GM18867 (cell line): Measurements from ENCODE around the gene NDST1.

Experiments
- ATAC-seq: cut with Tn5 transposase; IDR thresholded peaks from one replicate; pipeline ENCODE4 v1.9.1; 2021; ENCODE audit warnings: mild to moderate bottlenecking, moderate library complexity; ENCODE audit not compliant: unreplicated experiment

The NDST1 gene

GRCh38 chr5:150521939-150522503, 14.1 kb downstream of the NDST1 start:
- ATAC-seq = no peak

GRCh38 chr5:150522504-150523414, 14.8 kb downstream of the NDST1 start:
- no peak for ATAC-seq

- ATAC-seq = no peak
Measured at GRCh38 chr5:150523472-150524350, 15.8 kb downstream of the NDST1 start.

GRCh38 chr5:150525163-150525562, 17.2 kb downstream of the NDST1 start:
- no peak for ATAC-seq

GRCh38 chr5:150525781-150526180, 17.9 kb downstream of the NDST1 start:
- no peak for ATAC-seq

- no peak for ATAC-seq
Measured at GRCh38 chr5:150527038-150527437, 19.1 kb downstream of the NDST1 start.

- no peak for ATAC-seq
Measured at GRCh38 chr5:150527808-150528207, 19.9 kb downstream of the NDST1 start.

- ATAC-seq = no peak
Measured at GRCh38 chr5:150528924-150529546, 21.1 kb downstream of the NDST1 start.

- no peak for ATAC-seq
Measured at GRCh38 chr5:150529555-150529954, 21.6 kb downstream of the NDST1 start.

- no peak for ATAC-seq
Measured at GRCh38 chr5:150530423-150530822, 22.5 kb downstream of the NDST1 start.

- ATAC-seq = no peak
Measured at GRCh38 chr5:150530951-150531588, 23.1 kb downstream of the NDST1 start.

GRCh38 chr5:150531686-150532085, 23.8 kb downstream of the NDST1 start:
- ATAC-seq = no peak

GRCh38 chr5:150532151-150532550, 24.2 kb downstream of the NDST1 start:
- no peak for ATAC-seq

- ATAC-seq = no peak
Measured at GRCh38 chr5:150532996-150533395, 25.1 kb downstream of the NDST1 start.

- ATAC-seq = no peak
Measured at GRCh38 chr5:150534811-150535210, 26.9 kb downstream of the NDST1 start.

- ATAC-seq = no peak
Measured at GRCh38 chr5:150535611-150536010, 27.7 kb downstream of the NDST1 start.

GRCh38 chr5:150538007-150538917, 30.3 kb downstream of the NDST1 start:
- no peak for ATAC-seq

- no peak for ATAC-seq
Measured at GRCh38 chr5:150539206-150539605, 31.3 kb downstream of the NDST1 start.

- ATAC-seq = no peak
Measured at GRCh38 chr5:150540042-150540441, 32.1 kb downstream of the NDST1 start.
